Muscle of back (tissue), 11 donors: ENCODE data around the gene GRB10. TPM values are rescaled to one million over a fixed set of nuclear protein-coding genes. Genes with fewer than 3 reads are reported as not detected.
"Not testable (repeated sequence)": the region's sequence is repeated elsewhere in the genome, so short reads cannot be mapped to it uniquely, and the experiment has no call there.

ENCODE experiments used
- DNase-seq, 3 donors: peaks; one replicate each; pipeline versions ENCODE4 v3.0.0 to v3.0.0-alpha.2; 2013
- polyA plus RNA-seq, 10 donors: library from polyadenylated mRNA; unstranded; fragments of 120-200 nt; gene quantifications; one replicate each; pipeline ENCODE4 v1.2.1, GENCODE V29; 2013; ENCODE audit not compliant: insufficient read length in 10 of 10

GRB10 gene
- polyA plus RNA-seq, 10 donors, result 11.5 to 27.6 (median 16.5) TPM

GRCh38 chr7:50780436-50780835, 2.3 kb downstream of the GRB10 start:
- no peak for DNase-seq

- DNase-seq, result no peak
Measured at GRCh38 chr7:50779427-50779826, 3.3 kb downstream of the GRB10 start.

GRCh38 chr7:50778189-50778588, 4.5 kb downstream of the GRB10 start:
- no peak for DNase-seq

GRCh38 chr7:50775836-50776235, 6.9 kb downstream of the GRB10 start:
- no peak for DNase-seq

- DNase-seq, result no peak
Measured at GRCh38 chr7:50775231-50775630, 7.5 kb downstream of the GRB10 start.

- no peak for DNase-seq
Measured at GRCh38 chr7:50774319-50774718, 8.4 kb downstream of the GRB10 start.

- not testable (repeated sequence) for DNase-seq
Measured at GRCh38 chr7:50773071-50773470, 9.6 kb downstream of the GRB10 start.

- DNase-seq, result no peak
Measured at GRCh38 chr7:50771120-50772002, 11.3 kb downstream of the GRB10 start.

GRCh38 chr7:50768485-50769474, 13.9 kb downstream of the GRB10 start:
- no peak for DNase-seq

GRCh38 chr7:50766849-50767207, 15.9 kb downstream of the GRB10 start:
- no peak for DNase-seq

- DNase-seq, result no peak
Measured at GRCh38 chr7:50766106-50766848, 16.4 kb downstream of the GRB10 start.

GRCh38 chr7:50762337-50762736, 20.4 kb downstream of the GRB10 start:
- DNase-seq, result no peak

GRCh38 chr7:50761713-50762112, 21.0 kb downstream of the GRB10 start:
- DNase-seq, result no peak

- DNase-seq, result no peak
Measured at GRCh38 chr7:50757703-50758390, 24.8 kb downstream of the GRB10 start.

GRCh38 chr7:50756180-50756579, 26.5 kb downstream of the GRB10 start:
- no peak for DNase-seq

- no peak for DNase-seq
Measured at GRCh38 chr7:50754684-50755083, 28.0 kb downstream of the GRB10 start.

GRCh38 chr7:50754241-50754640, 28.5 kb downstream of the GRB10 start:
- no peak for DNase-seq

GRCh38 chr7:50752422-50752821, 30.3 kb downstream of the GRB10 start:
- no peak for DNase-seq

- DNase-seq, result no peak
Measured at GRCh38 chr7:50751146-50751545, 31.6 kb downstream of the GRB10 start.

GRCh38 chr7:50749896-50750295, 32.8 kb downstream of the GRB10 start:
- DNase-seq, result no peak

- no peak for DNase-seq
Measured at GRCh38 chr7:50748472-50748871, 34.2 kb downstream of the GRB10 start.
